GM23248 (cell line): ENCODE data around the gene IL32. TPM values are rescaled to one million over a fixed set of nuclear protein-coding genes. Genes with fewer than 3 reads are reported as not detected.
"Not testable (repeated sequence)": the region's sequence is repeated elsewhere in the genome, so short reads cannot be mapped to it uniquely, and the experiment has no call there.

Experiments used
- DNase-seq: peaks from one replicate; pipeline ENCODE4 v3.0.0-alpha.2; 2015
- H2AFZ ChIP-seq: fragments of 200-600 bp; sonication (generic); 2 replicates; pipeline ENCODE4 v1.6.1; 2016; ENCODE audit warnings: antibody characterized with exemption
- H3F3A ChIP-seq: fragments of 200-600 bp; sonication (generic); 2 replicates; pipeline ENCODE4 v1.6.1; 2016; ENCODE audit warnings: mild to moderate bottlenecking, antibody characterized with exemption, mixed run types; ENCODE audit not compliant: insufficient read depth
- H3K27ac ChIP-seq: fragments of 200-600 bp; sonication (generic); 2 replicates; pipeline ENCODE4 v1.5.1; 2016; ENCODE audit warnings: mild to moderate bottlenecking
- H3K27me3 ChIP-seq: fragments of 200-600 bp; sonication (generic); replicated peaks from 2 replicates; pipeline ENCODE4 v1.6.1; 2016; ENCODE audit warnings: mild to moderate bottlenecking; ENCODE audit not compliant: insufficient read depth
- H3K36me3 ChIP-seq: fragments of 200-600 bp; sonication (generic); 2 replicates; pipeline ENCODE4 v1.6.1; 2016; ENCODE audit warnings: low read depth, mild to moderate bottlenecking
- H3K4me1 ChIP-seq: fragments of 200-600 bp; sonication (generic); 2 replicates; pipeline ENCODE4 v1.6.1; 2016; ENCODE audit warnings: mild to moderate bottlenecking; ENCODE audit not compliant: insufficient read depth
- H3K4me2 ChIP-seq: fragments of 200-600 bp; sonication (generic); one replicate; pipeline ENCODE4 v1.6.1; 2016; ENCODE audit warnings: mild to moderate bottlenecking; ENCODE audit not compliant: unreplicated experiment
- H3K4me3 ChIP-seq: fragments of 200-600 bp; sonication (generic); 2 replicates; pipeline ENCODE4 v1.5.1; 2016; ENCODE audit warnings: mild to moderate bottlenecking
- H3K79me2 ChIP-seq: fragments of 200-600 bp; sonication (generic); 2 replicates; pipeline ENCODE4 v1.6.1; 2016; ENCODE audit warnings: mild to moderate bottlenecking; ENCODE audit not compliant: insufficient read depth
- H3K9ac ChIP-seq: fragments of 200-600 bp; sonication (generic); 2 replicates; pipeline ENCODE4 v1.6.1; 2016; ENCODE audit warnings: mild to moderate bottlenecking
- H3K9me2 ChIP-seq: fragments of 200-600 bp; sonication (generic); 2 replicates; pipeline ENCODE4 v1.6.1; 2016; ENCODE audit warnings: mixed run types, mild to moderate bottlenecking, moderate library complexity; ENCODE audit not compliant: insufficient read depth
- H3K9me3 ChIP-seq: fragments of 200-600 bp; sonication (generic); one replicate; pipeline ENCODE4 v1.6.1; 2017; ENCODE audit warnings: low read depth
- H4K20me1 ChIP-seq: fragments of 200-600 bp; sonication (generic); 2 replicates; pipeline ENCODE4 v1.6.0; 2016; ENCODE audit not compliant: insufficient read depth
- EZH2 ChIP-seq: fragments of 200-600 bp; sonication (generic); IDR thresholded peaks from 2 replicates; pipeline ENCODE4 v1.6.1; 2018; ENCODE audit warnings: antibody characterized with exemption, mild to moderate bottlenecking; ENCODE audit not compliant: insufficient read depth, poor library complexity, severe bottlenecking
- EZH2phosphoT487 ChIP-seq: fragments of 200-600 bp; sonication (generic); IDR thresholded peaks from 2 replicates; pipeline ENCODE4 v1.6.1; 2018; ENCODE audit warnings: antibody characterized with exemption, moderate library complexity, mild to moderate bottlenecking, low read depth; ENCODE audit not compliant: insufficient read depth
- whole genome bisulfite sequencing, 2 experiments: methylation state at CpG; one replicate each; pipeline ENCODE4 v1.1.6; 2015 to 2017; ENCODE audit warnings: low lambda C conversion rate in 2 of 2, low coverage in 1 of 2; ENCODE audit errors: missing lambda C conversion rate in 2 of 2; 5-methylcytosine and 5-hydroxymethylcytosine counted together
- in situ Hi-C: fragments of 300-500 bp; cut with MboI; formaldehyde crosslinking; loops from 2 replicates; pipeline ENCODE4 v1.15.0; 2020
- polyA plus RNA-seq: library from polyadenylated mRNA; unstranded; fragments of >200 nt; fragmentation: Nextera tagmentation; extraction: Ambion mirVana; gene quantifications from 2 replicates; pipeline ENCODE4 v1.2.1, GENCODE V29; 2016
- total RNA-seq: library from RNA; depleted of rRNA; stranded (reverse); fragments of >200 nt; shearing (Covaris generic); gene quantifications from 2 replicates; pipeline ENCODE4 v1.2.3, GENCODE V29; 2014

The IL32 gene
- total and polyA plus RNA-seq, 2 experiments from 2014 or later = 0.76 to 1.0 TPM

- Histone ChIP-seq H3K36me3 (no peaks in the 10 kb centered on the region), H3K27me3 (peaks cover 29% of the 10 kb centered on the region), H3K79me2 (no peaks in the 10 kb centered on the region), H3F3A (no peaks in the 10 kb centered on the region), H3K9me3 (no peaks in the 10 kb centered on the region), H3K4me3 (no peak overlapping the region), H3K9ac (no peak overlapping the region), H3K4me1 (no peaks in the 10 kb centered on the region), H2AFZ (no peak overlapping the region), H3K9me2 (no peaks in the 10 kb centered on the region), H3K27ac (no peak overlapping the region), H4K20me1 (no peaks in the 10 kb centered on the region), H3K4me2 (no peak overlapping the region)
- WGBS, 2 experiments = 73 to 75% methylated on average over 5 of the region's 5 CpGs
- in situ Hi-C loops = no loop called here
- no peak for TF ChIP-seq EZH2
- no peak for TF ChIP-seq EZH2phosphoT487
- no peak for DNase-seq
Measured at GRCh38 chr16:3050487-3050886, 15.0 kb upstream of the IL32 start.

GRCh38 chr16:3051009-3051408 is 14.4 kb upstream of the IL32 start:
- Histone ChIP-seq H3K27ac (no peak overlapping the region), H3F3A (no peaks in the 10 kb centered on the region), H3K9me2 (no peaks in the 10 kb centered on the region), H3K4me1 (no peaks in the 10 kb centered on the region), H3K9ac (no peak overlapping the region), H3K9me3 (no peaks in the 10 kb centered on the region), H3K27me3 (peaks cover 25% of the 10 kb centered on the region), H3K79me2 (no peaks in the 10 kb centered on the region), H3K36me3 (no peaks in the 10 kb centered on the region), H3K4me2 (no peak overlapping the region), H3K4me3 (no peak overlapping the region), H2AFZ (no peak overlapping the region), H4K20me1 (no peaks in the 10 kb centered on the region)
- no peak for DNase-seq
- no peak for TF ChIP-seq EZH2phosphoT487
- in situ Hi-C loops = no loop called here
- WGBS, 2 experiments = 53 to 56% methylated on average over 4 of the region's 4 CpGs

- TF ChIP-seq EZH2phosphoT487 (no peak), EZH2 (no peak)
- H3K4me1 ChIP-seq = no peaks in the 10 kb centered on the region
- H4K20me1 ChIP-seq = no peaks in the 10 kb centered on the region
- no peak overlapping the region for H3K27ac ChIP-seq
- H2AFZ ChIP-seq = no peak overlapping the region
- H3K27me3 ChIP-seq = peaks cover 22% of the 10 kb centered on the region
- no peak overlapping the region for H3K9ac ChIP-seq
- in situ Hi-C loops = no loop called here
- H3K4me2 ChIP-seq = no peak overlapping the region
- H3K9me3 ChIP-seq = no peaks in the 10 kb centered on the region
- WGBS, 2 experiments = 65 to 73% methylated on average over 9 of the region's 9 CpGs
- no peak overlapping the region for H3K4me3 ChIP-seq
- no peaks in the 10 kb centered on the region for H3K79me2 ChIP-seq
- H3K36me3 ChIP-seq = no peaks in the 10 kb centered on the region
- no peaks in the 10 kb centered on the region for H3K9me2 ChIP-seq
- no peak for DNase-seq
- no peaks in the 10 kb centered on the region for H3F3A ChIP-seq
Measured at GRCh38 chr16:3051494-3051893, 13.9 kb upstream of the IL32 start.

GRCh38 chr16:3052571-3053329 is 12.7 kb upstream of the IL32 start:
- H3K4me2 ChIP-seq, H3K79me2 ChIP-seq, H3K36me3 ChIP-seq, H3K27me3 ChIP-seq, H2AFZ ChIP-seq, H3K9ac ChIP-seq, in situ Hi-C loops, H3K4me3 ChIP-seq, H3K9me3 ChIP-seq, H3K27ac ChIP-seq, DNase-seq, H3K9me2 ChIP-seq, H4K20me1 ChIP-seq, H3K4me1 ChIP-seq, H3F3A ChIP-seq: not testable (repeated sequence)
- 67 to 76% methylated on average over 11 to 12 of the region's 12 CpGs for WGBS, 2 experiments

GRCh38 chr16:3053330-3053710 is 12.1 kb upstream of the IL32 start:
- H4K20me1 ChIP-seq, H3F3A ChIP-seq, H3K4me2 ChIP-seq, H3K9me3 ChIP-seq, in situ Hi-C loops, H3K9me2 ChIP-seq, H3K9ac ChIP-seq, DNase-seq, H3K27ac ChIP-seq, H3K4me1 ChIP-seq, H3K79me2 ChIP-seq, H3K36me3 ChIP-seq, H3K4me3 ChIP-seq, H2AFZ ChIP-seq, H3K27me3 ChIP-seq: not testable (repeated sequence)
- WGBS, 2 experiments = 83 to 86% methylated on average over 12 of the region's 13 CpGs
